Right lobe of liver (tissue), 6 donors: Measurements from ENCODE around the gene DCPS. TPM values are rescaled to one million over a fixed set of nuclear protein-coding genes. Genes with fewer than 3 reads are reported as not detected.
A peak's percentile ranks its signal among the peaks of the same experiment; 100 is the strongest.
"Not testable (repeated sequence)": the region's sequence is repeated elsewhere in the genome, so short reads cannot be mapped to it uniquely, and the experiment has no call there.

Experiments
- ATAC-seq, 4 donors: fragments of 200-7000 bp; cut with Tn5 transposase; one replicate each; pipeline ENCODE4 v1.9.1; 2020; ENCODE audit warnings: mild to moderate bottlenecking in 4 of 4, moderate library complexity in 4 of 4
- DNase-seq, 3 donors: peaks; one replicate each; pipeline ENCODE4 v3.0.0-alpha.2; 2020
- H3K27ac ChIP-seq, 3 donors: fragments of 200-600 bp; one replicate each; pipeline ENCODE4 v1.8.0; 2022
- H3K27me3 ChIP-seq, 2 donors: fragments of 200-600 bp; one replicate each; pipeline ENCODE4 v1.8.0; 2022
- H3K36me3 ChIP-seq, 4 donors: fragments of 200-600 bp; sonication (generic) in 1 of 4; one replicate each; pipeline versions ENCODE4 v1.5.1 to v1.8.0; 2017 to 2022; ENCODE audit warnings: control low read depth in 1 of 4
- H3K4me1 ChIP-seq, 4 donors: fragments of 200-600 bp; sonication (generic) in 1 of 4; one replicate each; pipeline versions ENCODE4 v1.5.1 to v1.8.0; 2017 to 2022; ENCODE audit warnings: control low read depth in 1 of 4
- H3K4me3 ChIP-seq, 3 donors: fragments of 200-600 bp; one replicate each; pipeline ENCODE4 v1.8.0; 2022
- H3K9me3 ChIP-seq, 4 donors: fragments of 200-600 bp; sonication (generic) in 1 of 4; one replicate each; pipeline versions ENCODE4 v1.5.1 to v1.8.0; 2017 to 2022; ENCODE audit warnings: control low read depth in 1 of 4
- POLR2A ChIP-seq: fragments of 450-650 bp; IDR thresholded peaks from one replicate; pipeline ENCODE4 v1.6.1; 2017; ENCODE audit warnings: antibody characterized with exemption, mild to moderate bottlenecking
- WGBS: methylation state at CpG from one replicate; pipeline ENCODE4 v1.1.6; 2018; ENCODE audit warnings: low coverage, low lambda C conversion rate; ENCODE audit not compliant: insufficient coverage; ENCODE audit errors: missing lambda C conversion rate; 5-methylcytosine and 5-hydroxymethylcytosine counted together
- intact Hi-C, 2 donors: fragments of 100-400 bp; cut with DNase I; formaldehyde crosslinking; loops; one replicate each; pipeline versions ENCODE4 v1.11.2 to v1.14.1; 2022
- total RNA-seq, 6 experiments: library from RNA; depleted of rRNA in 2 of 6; stranded (reverse); fragments of >200 nt in 2 of 6; fragmentation: NEBNext Ultra II Directional in 3 of 6; extraction: Animal tissue kit (Norgen Biotek cat#: 25700) in 3 of 6; gene quantifications; one replicate each; pipeline versions ENCODE4 v1.1.0 to v1.2.4, GENCODE V29; 2016 to 2023
- TF ChIP-seq, protein P1 (sequence below), 4 donors: fragments of 200-600 bp in 3 of 4; fragments of 450-650 bp in 1 of 4; IDR thresholded peaks; one replicate each; pipeline versions ENCODE4 v1.5.1 to v1.8.0; 2016 to 2022; ENCODE audit warnings: antibody characterized with exemption in 4 of 4, mild to moderate bottlenecking in 2 of 4
- donor health status: DM: no; HTN: yes; CAD: no.
- donor health status: DM: no; HTN: no; CAD: no.
- donor health status: DM: no; HTN: no; CAD: no.
- donor health status: DM: no; HTN: yes; CAD: no.
- donor health status: DM: no; HTN: yes; CAD: no.

Gene DCPS
- total RNA-seq, 6 experiments from 2014 or later: 12.6 to 65.2 (median 21.9) TPM

- WGBS: 83% methylated on average over 7 of the region's 9 CpGs
- no peaks in the 10 kb centered on the region for H3K9me3 ChIP-seq
- H3K36me3 ChIP-seq: no peaks in the 10 kb centered on the region
- no peak overlapping the region for H3K27ac ChIP-seq
- ATAC-seq (no peak), DNase-seq (peak in 1 of 3 donors; percentile 26)
- H3K4me1 ChIP-seq: peaks cover 0 to 30% (median 2%) of the 10 kb centered on the region in 4 donors
- intact Hi-C loops: no loop called here
- TF ChIP-seq, protein P1, sequence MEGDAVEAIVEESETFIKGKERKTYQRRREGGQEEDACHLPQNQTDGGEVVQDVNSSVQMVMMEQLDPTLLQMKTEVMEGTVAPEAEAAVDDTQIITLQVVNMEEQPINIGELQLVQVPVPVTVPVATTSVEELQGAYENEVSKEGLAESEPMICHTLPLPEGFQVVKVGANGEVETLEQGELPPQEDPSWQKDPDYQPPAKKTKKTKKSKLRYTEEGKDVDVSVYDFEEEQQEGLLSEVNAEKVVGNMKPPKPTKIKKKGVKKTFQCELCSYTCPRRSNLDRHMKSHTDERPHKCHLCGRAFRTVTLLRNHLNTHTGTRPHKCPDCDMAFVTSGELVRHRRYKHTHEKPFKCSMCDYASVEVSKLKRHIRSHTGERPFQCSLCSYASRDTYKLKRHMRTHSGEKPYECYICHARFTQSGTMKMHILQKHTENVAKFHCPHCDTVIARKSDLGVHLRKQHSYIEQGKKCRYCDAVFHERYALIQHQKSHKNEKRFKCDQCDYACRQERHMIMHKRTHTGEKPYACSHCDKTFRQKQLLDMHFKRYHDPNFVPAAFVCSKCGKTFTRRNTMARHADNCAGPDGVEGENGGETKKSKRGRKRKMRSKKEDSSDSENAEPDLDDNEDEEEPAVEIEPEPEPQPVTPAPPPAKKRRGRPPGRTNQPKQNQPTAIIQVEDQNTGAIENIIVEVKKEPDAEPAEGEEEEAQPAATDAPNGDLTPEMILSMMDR (IDR thresholded peaks at IDR 0.05): no peak
- no peak for TF ChIP-seq POLR2A
- no peaks in the 10 kb centered on the region for H3K27me3 ChIP-seq
- no peak overlapping the region for H3K4me3 ChIP-seq
Measured at GRCh38 chr11:126362879-126363655, 59.2 kb downstream of the DCPS start.

GRCh38 chr11:126363706-126364248 is 59.9 kb downstream of the DCPS start:
- H3K27ac ChIP-seq: no peak overlapping the region
- intact Hi-C loops: no loop called here
- peak in 1 of 3 donors; percentile 47 for DNase-seq
- H3K4me3 ChIP-seq: no peak overlapping the region
- TF ChIP-seq, protein P1 (IDR thresholded peaks at IDR 0.05): no peak
- TF ChIP-seq POLR2A: no peak
- H3K9me3 ChIP-seq: no peaks in the 10 kb centered on the region
- no peaks in the 10 kb centered on the region for H3K27me3 ChIP-seq
- WGBS: 93% methylated on average over 3 of the region's 10 CpGs
- no peaks in the 10 kb centered on the region for H3K36me3 ChIP-seq
- peaks cover 0 to 36% (median 8%) of the 10 kb centered on the region in 4 donors for H3K4me1 ChIP-seq
- ATAC-seq: no peak

GRCh38 chr11:126364735-126365134 is 60.9 kb downstream of the DCPS start:
- H3K36me3 ChIP-seq, intact Hi-C loops, H3K9me3 ChIP-seq, H3K27me3 ChIP-seq, H3K4me3 ChIP-seq, DNase-seq, H3K27ac ChIP-seq: not testable (repeated sequence)
- ATAC-seq: peak in 1 of 4 donors; percentile 9
- H3K4me1 ChIP-seq: peaks cover 0 to 38% (median 13%) of the 10 kb centered on the region in 4 donors
- no CpG with 5 or more reads among the region's 9 CpGs for WGBS

DNA sequence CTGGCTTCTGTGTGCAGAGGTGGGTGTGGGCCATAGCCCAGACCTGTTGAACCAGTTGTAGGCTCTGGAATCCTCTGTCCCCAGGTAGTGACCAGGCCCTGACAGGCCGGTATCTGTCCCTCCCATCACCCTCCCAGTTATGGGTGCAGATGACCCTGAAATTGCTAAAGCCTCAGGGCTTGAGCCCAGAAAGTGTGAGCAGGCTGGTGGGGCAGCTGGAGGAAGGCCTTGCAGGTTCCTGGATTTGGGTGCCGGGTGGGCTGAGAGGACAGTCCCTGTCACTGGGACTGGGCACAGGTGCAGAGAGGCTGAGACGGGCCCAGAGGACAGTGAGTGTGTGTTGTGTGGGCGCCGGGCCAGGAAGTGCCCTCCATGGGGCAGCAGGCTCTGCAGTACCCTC is 61.6 kb downstream of the DCPS start:
- H3K4me3 ChIP-seq, H3K9me3 ChIP-seq, intact Hi-C loops, H3K27ac ChIP-seq, ATAC-seq, H3K36me3 ChIP-seq, H3K27me3 ChIP-seq: not testable (repeated sequence)
- peak in 1 of 3 donors; percentile 36 for DNase-seq
- WGBS: no CpG with 5 or more reads among the region's 5 CpGs
- H3K4me1 ChIP-seq: peaks cover 0 to 44% (median 17%) of the 10 kb centered on the region in 4 donors

DNA sequence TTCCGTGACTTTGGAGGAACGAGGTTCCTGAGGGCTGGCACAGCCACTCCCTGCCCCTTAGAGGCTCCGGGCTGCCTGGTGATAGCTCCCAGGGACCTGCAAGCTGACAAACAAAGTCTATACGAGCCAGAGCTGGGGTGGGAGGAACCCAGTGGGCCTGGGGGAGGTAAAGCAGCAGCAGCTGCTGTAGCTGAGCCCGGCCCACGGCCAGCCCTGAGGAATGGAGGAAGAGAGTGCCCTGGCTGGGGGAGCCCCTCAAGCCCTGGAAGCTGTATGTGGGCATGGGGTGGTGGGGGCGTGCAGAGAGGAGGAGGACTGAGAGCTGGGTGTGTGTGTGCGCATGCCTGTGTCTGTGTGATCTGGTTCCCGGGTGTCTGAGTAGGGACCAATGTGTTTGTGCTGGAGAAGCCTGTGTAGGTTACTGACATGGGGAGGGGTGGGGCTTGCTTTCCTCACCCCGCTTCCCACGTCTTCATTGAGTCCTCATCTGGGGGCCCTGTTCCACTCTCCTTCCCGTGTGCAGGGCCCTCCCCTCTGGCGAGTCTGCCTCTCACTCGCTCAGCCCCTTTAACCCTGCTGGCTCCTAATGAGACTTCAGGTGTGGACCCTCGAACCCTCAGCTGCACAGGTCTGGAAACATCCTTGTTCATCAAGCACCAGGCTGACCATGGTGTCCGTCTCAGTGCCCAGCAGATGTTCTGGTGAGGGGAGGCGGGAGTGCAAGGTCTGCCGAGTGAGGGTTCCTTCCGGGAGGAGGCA is 62.4 kb downstream of the DCPS start:
- Histone ChIP-seq H3K4me3 (no peak overlapping the region), H3K27ac (no peak overlapping the region), H3K4me1 (peaks cover 0 to 48% (median 20%) of the 10 kb centered on the region in 4 donors), H3K27me3 (no peaks in the 10 kb centered on the region), H3K36me3 (no peaks in the 10 kb centered on the region), H3K9me3 (no peaks in the 10 kb centered on the region)
- 80% methylated on average over 7 of the region's 19 CpGs for WGBS
- no peak for ATAC-seq
- TF ChIP-seq, protein P1 (IDR thresholded peaks at IDR 0.05): no peak
- TF ChIP-seq POLR2A: no peak
- intact Hi-C loops: no loop called here
- DNase-seq: peak in 1 of 3 donors; percentile 37

DNA sequence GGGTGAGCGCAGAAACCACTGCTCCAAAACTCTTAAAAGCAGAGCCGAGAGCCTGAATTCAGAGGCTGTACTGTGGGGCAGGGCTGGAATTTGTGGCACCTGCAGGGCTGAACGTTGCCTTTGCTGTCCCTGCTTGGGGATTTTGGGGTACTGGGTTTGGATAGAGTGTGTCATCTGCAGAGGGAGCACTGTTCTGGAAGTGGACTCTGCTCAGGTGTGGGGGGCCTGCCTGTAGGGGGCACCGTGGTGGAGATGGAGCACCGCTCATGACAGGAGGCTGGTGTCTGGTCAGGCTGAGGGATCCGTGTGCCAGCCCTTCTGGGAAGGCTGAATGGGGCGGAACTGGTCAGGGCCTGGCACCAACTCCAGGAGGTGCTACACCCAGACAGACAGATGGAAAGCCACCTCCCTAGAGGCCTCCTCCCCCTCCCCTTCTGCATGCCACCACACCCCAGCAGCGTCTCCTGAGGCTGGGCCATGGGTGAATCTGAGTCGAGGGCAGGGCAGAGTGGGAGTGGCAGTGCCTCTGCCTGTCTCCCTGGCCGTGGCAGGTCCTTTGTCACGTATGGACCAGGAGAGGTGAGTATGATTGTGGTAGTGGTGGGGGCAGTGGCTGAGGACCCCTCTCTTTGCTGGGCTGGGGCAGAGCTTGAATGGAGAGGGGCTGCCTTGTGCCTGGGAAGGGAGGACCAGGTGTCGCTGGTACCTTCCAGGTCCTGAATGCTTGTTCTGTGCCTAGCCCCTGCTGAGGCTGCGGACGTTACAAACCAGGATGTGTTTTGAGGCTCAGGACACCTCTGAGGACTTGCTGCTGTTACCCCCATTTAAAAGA is 63.2 kb downstream of the DCPS start:
- DNase-seq (peak in 2 of 3 donors; percentile 48 to 52), ATAC-seq (peak in 3 of 4 donors; percentile 13 to 51 (median 13))
- H3K4me1 ChIP-seq: peaks cover 0 to 48% (median 20%) of the 10 kb centered on the region in 4 donors
- H3K9me3 ChIP-seq, H3K27ac ChIP-seq, intact Hi-C loops, H3K4me3 ChIP-seq, H3K36me3 ChIP-seq, H3K27me3 ChIP-seq: not testable (repeated sequence)
- 74% methylated on average over 3 of the region's 14 CpGs for WGBS

- H3K4me3 ChIP-seq, intact Hi-C loops, H3K27me3 ChIP-seq, H3K9me3 ChIP-seq, ATAC-seq, H3K36me3 ChIP-seq: not testable (repeated sequence)
- Histone ChIP-seq H3K4me1 (peaks cover 0 to 48% (median 20%) of the 10 kb centered on the region in 4 donors), H3K27ac (peak overlapping the region in 1 of 3 donors; percentile 43)
- 100% methylated on average over 3 of the region's 5 CpGs for whole genome bisulfite sequencing
- DNase-seq: peak in 1 of 3 donors; percentile 11
Measured at GRCh38 chr11:126367806-126368205, 63.9 kb downstream of the DCPS start.
